ENCODE results near the gene NFIB. TPM values are rescaled to one million over a fixed set of nuclear protein-coding genes. Genes with fewer than 3 reads are reported as not detected.

NFIB gene
- polyA plus RNA-seq, 1 experiment = 0.47 TPM

DNA sequence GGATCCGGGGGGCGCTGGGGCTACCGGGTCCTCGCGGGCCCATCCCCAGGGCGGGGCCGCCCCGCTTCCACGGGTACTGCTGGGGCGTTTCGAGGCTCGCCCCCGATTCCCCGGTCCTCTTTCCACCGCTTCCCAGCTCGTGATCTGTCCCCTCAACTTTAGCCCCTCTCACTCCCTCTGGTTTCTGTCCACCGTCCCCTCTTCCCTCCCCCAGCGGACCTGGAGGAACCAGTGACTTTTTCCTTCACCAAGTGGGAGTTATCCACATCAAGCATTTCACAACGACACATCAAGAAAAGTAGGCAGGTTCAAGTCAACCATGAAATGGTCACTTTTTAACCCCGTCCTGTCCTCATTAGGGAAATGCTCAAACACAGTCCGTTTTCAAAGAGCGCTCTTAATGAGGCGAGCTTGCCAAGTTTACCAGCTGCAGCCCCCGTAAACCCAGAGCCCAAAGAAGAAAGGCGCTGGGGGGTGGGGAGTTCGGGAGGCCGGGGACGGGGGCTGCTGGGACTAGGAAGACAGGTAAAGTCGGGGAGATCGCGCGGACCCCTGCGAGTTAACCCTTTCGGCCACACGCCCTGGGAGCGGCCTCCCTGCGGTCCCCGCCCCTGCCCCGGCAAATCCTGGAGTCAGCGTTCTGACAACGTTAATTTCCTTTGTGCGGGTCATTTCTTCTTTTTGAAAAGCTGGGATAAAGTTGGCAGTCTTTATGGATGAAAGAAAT lies 2.1 kb upstream of the NFIB start:
- POLR2A ChIA-PET = interaction anchor here (0.6 kb wide), 1 partner anchor 1094 kb away, joined by 4 read pairs; no protein-coding TSS in a partner anchor
- no peaks in the 10 kb centered on the region for H3K36me3 ChIP-seq (ENCODE audit: control insufficient read depth, insufficient read depth, low read length)
- peaks cover 20% of the 10 kb centered on the region for H3K27me3 ChIP-seq (ENCODE audit: control insufficient read depth, insufficient read depth, low read length)
- CTCF ChIA-PET = no interaction called here
- no peak for DNase-seq (ENCODE audit: low read depth)
- H3K4me3 ChIP-seq (ENCODE audit: low read depth, low read length) = peak overlapping the region; percentile 18; the same call in 1 of the 2 replicates
- no peak for TF ChIP-seq CTCF (IDR thresholded peaks at IDR 0.05; ENCODE audit: insufficient read depth, low read depth, low read length)

GRCh38 chr9:14314929-14315874 lies 1.3 kb upstream of the NFIB start:
- CTCF ChIA-PET = no interaction called here
- POLR2A ChIA-PET = no interaction called here

DNA sequence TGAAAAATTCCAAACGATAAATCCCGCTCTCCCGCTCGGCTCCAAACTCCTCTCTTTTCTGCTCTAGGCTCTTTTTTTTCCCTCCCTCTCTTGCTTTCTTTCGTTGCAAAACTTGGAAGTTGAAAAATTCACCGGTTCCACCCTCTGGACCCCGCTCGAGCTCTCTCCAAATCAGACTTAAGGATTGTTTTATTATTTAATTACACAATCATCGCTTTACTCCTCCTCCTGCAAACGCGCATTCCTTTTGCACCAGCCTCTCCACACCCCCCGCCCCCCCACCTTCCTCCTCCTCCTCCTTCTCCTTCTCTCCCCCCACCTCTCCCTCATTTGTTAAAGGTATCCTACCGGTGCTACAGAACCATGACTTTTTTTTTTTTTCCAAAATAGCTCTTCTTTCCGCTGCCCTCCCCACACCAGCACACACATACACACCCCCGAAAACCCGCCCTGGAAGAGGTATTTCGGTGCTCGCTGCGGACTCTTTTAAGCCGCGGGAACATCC lies 535 bp upstream of the NFIB start:
- TF ChIP-seq CTCF (IDR thresholded peaks at IDR 0.05; ENCODE audit: insufficient read depth, low read depth, low read length) = no peak
- peak overlapping the region; percentile 29 for H3K4me3 ChIP-seq (ENCODE audit: low read depth, low read length)
- DNase-seq (ENCODE audit: low read depth) = no peak
- no peaks in the 10 kb centered on the region for H3K36me3 ChIP-seq (ENCODE audit: control insufficient read depth, insufficient read depth, low read length)
- ChIA-PET POLR2A (no interaction called here), CTCF (no interaction called here)
- H3K27me3 ChIP-seq (ENCODE audit: control insufficient read depth, insufficient read depth, low read length) = peaks cover 22% of the 10 kb centered on the region

More at GRCh38 chr9:14314929-14315874, 1.3 kb upstream of the NFIB start:
- H3K4me3 ChIP-seq (ENCODE audit: low read depth, low read length) = peak overlapping the region; percentile 28
- TF ChIP-seq CTCF (IDR thresholded peaks at IDR 0.05; ENCODE audit: insufficient read depth, low read depth, low read length) = no peak
- H3K36me3 ChIP-seq (ENCODE audit: control insufficient read depth, insufficient read depth, low read length) = no peaks in the 10 kb centered on the region
- peaks cover 21% of the 10 kb centered on the region for H3K27me3 ChIP-seq (ENCODE audit: control insufficient read depth, insufficient read depth, low read length)
- no peak for DNase-seq (ENCODE audit: low read depth)

DNA sequence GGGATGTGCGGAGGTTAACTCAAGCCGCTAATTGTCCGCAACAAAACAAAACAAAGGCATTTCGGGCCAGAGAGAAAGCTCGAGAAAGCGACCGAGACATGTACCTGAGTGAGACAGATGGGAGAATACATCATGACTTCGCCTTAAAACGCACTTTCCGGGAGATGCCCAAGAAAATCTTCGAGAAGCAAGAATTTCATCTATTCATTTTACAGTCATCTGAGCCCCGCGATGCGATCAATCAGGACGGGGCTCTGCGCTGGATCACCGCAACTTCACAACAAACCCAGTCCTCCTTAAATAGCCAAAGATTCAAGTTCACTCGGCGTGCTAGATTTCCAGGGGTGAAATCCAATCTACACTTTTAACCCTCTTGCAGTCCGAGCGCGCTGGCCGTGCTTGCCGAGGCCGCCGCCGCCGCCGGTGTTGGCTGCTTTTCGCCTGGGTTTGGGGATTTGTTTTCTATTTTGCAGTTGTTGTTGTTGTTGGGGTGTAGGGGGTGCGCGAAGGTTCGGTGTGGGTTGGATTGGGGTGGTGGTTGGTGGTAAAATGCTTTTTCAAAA lies 482 bp downstream of the NFIB start:
- peaks cover 22% of the 10 kb centered on the region for H3K27me3 ChIP-seq (ENCODE audit: control insufficient read depth, insufficient read depth, low read length)
- DNase-seq (ENCODE audit: low read depth) = no peak
- H3K4me3 ChIP-seq (ENCODE audit: low read depth, low read length) = peak overlapping the region; percentile 35
- TF ChIP-seq CTCF (IDR thresholded peaks at IDR 0.05; ENCODE audit: insufficient read depth, low read depth, low read length) = no peak
- ChIA-PET CTCF (no interaction called here), POLR2A (no interaction called here)
- no peaks in the 10 kb centered on the region for H3K36me3 ChIP-seq (ENCODE audit: control insufficient read depth, insufficient read depth, low read length)

All from BJ (cell line).